ENCODE results near the gene TAOK1.

- TF ChIP-seq YY1 (IDR thresholded peaks at IDR 0.05; ENCODE audit: low read depth) (no peak), FOXM1 (IDR thresholded peaks at IDR 0.05; ENCODE audit: borderline replicate concordance, low read depth) (no peak), TCF12 (IDR thresholded peaks at IDR 0.05; ENCODE audit: low read depth) (no peak), MAX (IDR thresholded peaks at IDR 0.05) (no peak), TAF1 (IDR thresholded peaks at IDR 0.05; ENCODE audit: low read depth) (no peak)
These were observed 32.9 kb upstream of the TAOK1 start for GRCh38 chr17:29357232-29357631.
